ENCODE data around the gene RNF213. TPM values are rescaled to one million over a fixed set of nuclear protein-coding genes. Genes with fewer than 3 reads are reported as not detected.

RNF213 gene
- polyA plus RNA-seq, 1 of the 3 experiments (the other 2 are of a cell fraction) = 57.5 TPM

DNA sequence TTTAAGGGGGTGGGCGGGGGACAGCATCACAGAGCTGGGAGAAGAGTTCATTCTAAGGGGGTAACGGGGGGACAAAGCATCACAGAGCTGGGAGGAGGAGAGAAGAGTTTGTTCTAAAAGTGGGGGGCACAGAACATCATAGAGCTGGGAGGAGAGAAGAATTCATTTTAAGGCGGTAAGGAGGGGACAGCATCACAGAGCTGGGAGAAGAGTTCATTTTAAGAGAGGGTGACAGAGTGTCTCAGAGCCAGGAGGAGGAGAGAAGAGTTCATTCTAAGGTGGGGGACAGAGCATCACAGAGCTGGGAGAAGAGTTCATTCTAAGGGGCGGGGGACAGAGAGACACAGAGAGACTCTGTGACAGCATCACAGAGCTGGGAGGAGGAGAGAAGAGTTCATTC, 182.1 kb downstream of the RNF213 start:
- Histone ChIP-seq H3K4me2 (no peak overlapping the region), H3K79me2 (ENCODE audit: insufficient read depth) (no peaks in the 10 kb centered on the region), H3K27ac (ENCODE audit: low read depth in 2 of 2, low read length in 1 of 2) (no peak overlapping the region), H3K27me3 (ENCODE audit: insufficient read depth) (no peaks in the 10 kb centered on the region), H3K9me3 (no peaks in the 10 kb centered on the region), H3K36me3 (replicated peaks in 1 of 2; ENCODE audit: control insufficient read depth in 1 of 2, insufficient read depth in 2 of 2, low read length in 1 of 2) (no peaks in the 10 kb centered on the region), H3K4me3 (ENCODE audit: low read depth in 2 of 2, low read length in 1 of 2) (no peak overlapping the region), H2AFZ (ENCODE audit: low read depth) (no peak overlapping the region), H3K9ac (no peak overlapping the region), H3K4me1 (ENCODE audit: control insufficient read depth in 1 of 2, insufficient read depth in 2 of 2, low read depth in 1 of 2, low read length in 1 of 2) (peaks cover 0 to 10% of the 10 kb centered on the region in 2 experiments; a peak in 1 of 4 replicates), H4K20me1 (ENCODE audit: insufficient read depth) (peaks cover 17% of the 10 kb centered on the region), H3K9me2 (no peaks in the 10 kb centered on the region), H3F3A (replicated peaks; ENCODE audit: insufficient read depth) (no peaks in the 10 kb centered on the region)
- TF ChIP-seq, protein P1, sequence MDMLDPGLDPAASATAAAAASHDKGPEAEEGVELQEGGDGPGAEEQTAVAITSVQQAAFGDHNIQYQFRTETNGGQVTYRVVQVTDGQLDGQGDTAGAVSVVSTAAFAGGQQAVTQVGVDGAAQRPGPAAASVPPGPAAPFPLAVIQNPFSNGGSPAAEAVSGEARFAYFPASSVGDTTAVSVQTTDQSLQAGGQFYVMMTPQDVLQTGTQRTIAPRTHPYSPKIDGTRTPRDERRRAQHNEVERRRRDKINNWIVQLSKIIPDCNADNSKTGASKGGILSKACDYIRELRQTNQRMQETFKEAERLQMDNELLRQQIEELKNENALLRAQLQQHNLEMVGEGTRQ (IDR thresholded peaks at IDR 0.05; ENCODE audit: borderline replicate concordance, low read depth, low read length) = no peak
- TF ChIP-seq ELF1 (IDR thresholded peaks at IDR 0.05) (no peak), FOXJ3 (CRISPR knock-in tag; IDR thresholded peaks at IDR 0.05) (no peak)
- ChIA-PET POLR2A (interaction anchor here (1.2 to 1.6 kb wide), 2 partner anchors 12 to 15 kb away, joined by 3 to 7 read pairs; no protein-coding TSS in a partner anchor), CTCF (interaction anchor here (0.7 to 1.5 kb wide), 7 partner anchors 10 to 528 kb away, joined by 3 to 6 read pairs (median 3); no protein-coding TSS in a partner anchor)
- WGBS (ENCODE audit: low lambda C conversion rate) = 45% methylated on average over 4 of the region's 4 CpGs
- no peak for DNase-seq

DNA sequence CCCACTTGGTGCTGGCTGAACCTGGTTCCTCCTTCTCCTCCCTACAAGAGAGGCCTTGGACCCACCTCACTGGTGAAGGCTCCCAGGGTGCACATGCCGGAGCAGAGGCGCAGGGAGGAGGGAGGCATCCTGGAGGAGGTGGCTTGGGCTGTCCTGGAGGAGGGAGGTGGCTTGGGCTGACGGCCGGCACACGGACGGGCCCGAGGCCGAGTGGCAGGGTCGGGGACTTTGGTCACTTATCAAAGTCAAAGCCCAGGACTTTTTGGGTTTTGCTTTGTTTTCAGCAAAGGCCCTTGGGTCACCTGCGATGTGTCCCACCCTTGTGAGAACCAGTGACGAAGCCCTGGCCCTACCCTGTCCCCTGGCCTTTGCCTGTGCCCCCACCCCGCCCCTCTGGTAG, 182.8 kb downstream of the RNF213 start:
- Histone ChIP-seq H3F3A (replicated peaks; ENCODE audit: insufficient read depth) (no peaks in the 10 kb centered on the region), H3K27ac (ENCODE audit: low read depth in 2 of 2, low read length in 1 of 2) (no peak overlapping the region), H3K27me3 (ENCODE audit: insufficient read depth) (no peaks in the 10 kb centered on the region), H3K4me1 (ENCODE audit: control insufficient read depth in 1 of 2, insufficient read depth in 2 of 2, low read depth in 1 of 2, low read length in 1 of 2) (peaks cover 0 to 10% of the 10 kb centered on the region in 2 experiments; a peak in 1 of 4 replicates), H3K36me3 (replicated peaks in 1 of 2; ENCODE audit: control insufficient read depth in 1 of 2, insufficient read depth in 2 of 2, low read length in 1 of 2) (no peaks in the 10 kb centered on the region), H3K9me3 (no peaks in the 10 kb centered on the region), H3K9me2 (no peaks in the 10 kb centered on the region), H3K9ac (no peak overlapping the region), H2AFZ (ENCODE audit: low read depth) (no peak overlapping the region), H4K20me1 (ENCODE audit: insufficient read depth) (peaks cover 17% of the 10 kb centered on the region; the same call in 1 of the 2 replicates), H3K4me3 (ENCODE audit: low read depth in 2 of 2, low read length in 1 of 2) (no peak overlapping the region), H3K79me2 (ENCODE audit: insufficient read depth) (no peaks in the 10 kb centered on the region), H3K4me2 (no peak overlapping the region)
- no peak for DNase-seq
- POLR2A ChIA-PET = interaction anchor here (1.2 to 1.6 kb wide), 2 partner anchors 11 to 15 kb away, joined by 3 to 7 read pairs; no protein-coding TSS in a partner anchor
- WGBS (ENCODE audit: low lambda C conversion rate) = 59% methylated on average over 12 of the region's 12 CpGs
- CTCF ChIA-PET = interaction anchor here (0.7 to 1.5 kb wide), 9 partner anchors 10 to 538 kb away, joined by 3 to 6 read pairs (median 3); no protein-coding TSS in a partner anchor
- TF ChIP-seq, protein P2, sequence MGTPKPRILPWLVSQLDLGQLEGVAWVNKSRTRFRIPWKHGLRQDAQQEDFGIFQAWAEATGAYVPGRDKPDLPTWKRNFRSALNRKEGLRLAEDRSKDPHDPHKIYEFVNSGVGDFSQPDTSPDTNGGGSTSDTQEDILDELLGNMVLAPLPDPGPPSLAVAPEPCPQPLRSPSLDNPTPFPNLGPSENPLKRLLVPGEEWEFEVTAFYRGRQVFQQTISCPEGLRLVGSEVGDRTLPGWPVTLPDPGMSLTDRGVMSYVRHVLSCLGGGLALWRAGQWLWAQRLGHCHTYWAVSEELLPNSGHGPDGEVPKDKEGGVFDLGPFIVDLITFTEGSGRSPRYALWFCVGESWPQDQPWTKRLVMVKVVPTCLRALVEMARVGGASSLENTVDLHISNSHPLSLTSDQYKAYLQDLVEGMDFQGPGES (IDR thresholded peaks at IDR 0.05; ENCODE audit: low read depth, low read length) = no peak
- TF ChIP-seq TEAD4 (IDR thresholded peaks at IDR 0.05; ENCODE audit: borderline replicate concordance, insufficient read depth) (no peak), RCOR1 (IDR thresholded peaks at IDR 0.05; ENCODE audit: low read length) (no peak)

DNA sequence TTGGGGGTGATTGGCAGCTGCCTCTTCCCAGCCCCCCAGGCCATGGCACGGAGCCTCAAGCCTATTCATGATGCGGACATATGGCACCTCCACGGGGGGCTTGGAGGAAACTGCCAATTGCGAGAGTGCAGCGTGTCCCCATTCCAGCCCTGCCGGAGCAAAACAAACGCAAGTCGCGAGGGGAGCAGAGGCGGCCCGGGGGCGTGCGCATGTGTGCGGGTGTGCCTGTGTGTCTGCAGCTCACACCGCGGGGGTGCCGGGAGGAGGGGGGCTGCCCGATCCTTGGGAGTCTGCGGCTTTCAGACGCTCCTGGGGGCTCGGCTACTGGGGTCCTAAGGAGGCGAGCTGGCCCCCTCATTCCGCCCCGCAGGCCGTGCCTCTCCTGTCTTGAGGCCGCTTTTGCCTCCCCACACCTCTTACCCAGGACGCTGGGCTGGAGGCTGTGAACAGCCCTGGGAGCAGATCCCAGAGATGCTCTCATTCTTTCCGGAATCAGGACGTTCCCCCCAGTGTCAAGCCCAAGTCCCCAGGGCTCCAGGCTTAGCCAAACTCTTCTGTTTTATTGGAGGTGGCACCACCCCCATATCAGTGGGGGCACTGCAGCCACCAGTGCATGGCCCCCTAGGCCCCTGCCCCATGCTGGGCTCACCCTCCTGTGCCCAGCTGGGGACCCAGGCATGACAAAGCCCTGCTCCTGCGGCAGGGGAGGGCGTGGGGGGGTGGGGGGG, 183.4 kb downstream of the RNF213 start:
- H3K9ac ChIP-seq = no peak overlapping the region
- H3K4me2 ChIP-seq = no peak overlapping the region
- no peak overlapping the region for H2AFZ ChIP-seq (ENCODE audit: low read depth)
- H3K27ac ChIP-seq (ENCODE audit: low read depth in 2 of 2, low read length in 1 of 2) = no peak overlapping the region
- H3K9me3 ChIP-seq = no peaks in the 10 kb centered on the region
- H3K9me2 ChIP-seq = no peaks in the 10 kb centered on the region
- H3K36me3 ChIP-seq (replicated peaks in 1 of 2; ENCODE audit: control insufficient read depth in 1 of 2, insufficient read depth in 2 of 2, low read length in 1 of 2) = no peaks in the 10 kb centered on the region
- H3K4me1 ChIP-seq (ENCODE audit: control insufficient read depth in 1 of 2, insufficient read depth in 2 of 2, low read depth in 1 of 2, low read length in 1 of 2) = peaks cover 0 to 10% of the 10 kb centered on the region in 2 experiments; a peak in 1 of 4 replicates
- ChIA-PET CTCF (interaction anchor here (1.1 to 1.6 kb wide), 5 partner anchors 10 to 538 kb away, joined by 3 to 6 read pairs (median 3); no protein-coding TSS in a partner anchor), POLR2A (interaction anchor here (1.4 to 1.5 kb wide), 2 partner anchors 10 to 17 kb away, joined by 3 to 9 read pairs; no protein-coding TSS in a partner anchor)
- peaks cover 17% of the 10 kb centered on the region; the same call in 1 of the 2 replicates for H4K20me1 ChIP-seq (ENCODE audit: insufficient read depth)
- DNase-seq = peak; percentile 77
- H3K79me2 ChIP-seq (ENCODE audit: insufficient read depth) = no peaks in the 10 kb centered on the region
- TF ChIP-seq SMC3 (IDR thresholded peaks at IDR 0.05; ENCODE audit: low read depth, low read length) (no peak), FOXJ3 (CRISPR knock-in tag; IDR thresholded peaks at IDR 0.05) (no peak), YY1 (IDR thresholded peaks at IDR 0.05; ENCODE audit: low read depth) (no peak), GABPA (IDR thresholded peaks at IDR 0.05; ENCODE audit: low read depth) (no peak), TCF12 (IDR thresholded peaks at IDR 0.05) (no peak)
- TF ChIP-seq, protein P3, sequence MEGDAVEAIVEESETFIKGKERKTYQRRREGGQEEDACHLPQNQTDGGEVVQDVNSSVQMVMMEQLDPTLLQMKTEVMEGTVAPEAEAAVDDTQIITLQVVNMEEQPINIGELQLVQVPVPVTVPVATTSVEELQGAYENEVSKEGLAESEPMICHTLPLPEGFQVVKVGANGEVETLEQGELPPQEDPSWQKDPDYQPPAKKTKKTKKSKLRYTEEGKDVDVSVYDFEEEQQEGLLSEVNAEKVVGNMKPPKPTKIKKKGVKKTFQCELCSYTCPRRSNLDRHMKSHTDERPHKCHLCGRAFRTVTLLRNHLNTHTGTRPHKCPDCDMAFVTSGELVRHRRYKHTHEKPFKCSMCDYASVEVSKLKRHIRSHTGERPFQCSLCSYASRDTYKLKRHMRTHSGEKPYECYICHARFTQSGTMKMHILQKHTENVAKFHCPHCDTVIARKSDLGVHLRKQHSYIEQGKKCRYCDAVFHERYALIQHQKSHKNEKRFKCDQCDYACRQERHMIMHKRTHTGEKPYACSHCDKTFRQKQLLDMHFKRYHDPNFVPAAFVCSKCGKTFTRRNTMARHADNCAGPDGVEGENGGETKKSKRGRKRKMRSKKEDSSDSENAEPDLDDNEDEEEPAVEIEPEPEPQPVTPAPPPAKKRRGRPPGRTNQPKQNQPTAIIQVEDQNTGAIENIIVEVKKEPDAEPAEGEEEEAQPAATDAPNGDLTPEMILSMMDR (IDR thresholded peaks at IDR 0.05) = no peak
- no peaks in the 10 kb centered on the region for H3F3A ChIP-seq (replicated peaks; ENCODE audit: insufficient read depth)
- WGBS (ENCODE audit: low lambda C conversion rate) = 64% methylated on average over 31 of the region's 31 CpGs
- no peaks in the 10 kb centered on the region for H3K27me3 ChIP-seq (ENCODE audit: insufficient read depth)
- no peak overlapping the region for H3K4me3 ChIP-seq (ENCODE audit: low read depth in 2 of 2, low read length in 1 of 2)

All from SK-N-SH (cell line).